ENCODE results near the gene ASCC3. TPM values are rescaled to one million over a fixed set of nuclear protein-coding genes. Genes with fewer than 3 reads are reported as not detected.
A peak's percentile ranks its signal among the peaks of the same experiment; 100 is the strongest.

The ASCC3 gene
- total and polyA plus RNA-seq, 2 of the 4 experiments (the other 2 are of a cell fraction): 25.8 to 104 TPM

DNA sequence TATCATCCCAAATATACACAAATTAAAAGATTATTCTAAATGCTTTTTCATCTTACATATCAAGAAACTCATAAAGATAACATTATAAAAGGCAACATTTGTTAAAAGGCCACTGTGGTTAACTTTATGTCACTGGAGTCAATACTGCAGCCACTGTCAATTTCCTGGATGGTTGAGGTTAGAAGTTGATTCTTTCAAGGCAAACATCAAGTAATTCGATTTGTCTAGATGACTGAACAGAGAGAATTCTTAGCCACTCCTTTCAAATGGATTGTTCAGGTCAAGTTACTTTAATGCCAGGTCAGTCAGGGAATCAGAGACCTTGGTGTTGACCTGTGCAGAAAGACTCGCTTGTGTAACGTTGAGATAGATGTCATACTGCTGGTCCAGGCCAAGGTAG lies 372.0 kb downstream of the ASCC3 start:
- DNase-seq (no peak), ATAC-seq (ENCODE audit: low read depth) (no peak)
- Histone ChIP-seq H3K56ac (ENCODE audit: extremely low read depth, insufficient read depth, low read length) (no peak overlapping the region), H2BK5ac (ENCODE audit: low read depth, low read length, poor library complexity, severe bottlenecking) (no peak overlapping the region), H3K79me1 (ENCODE audit: low read depth in 1 of 2, low read length in 2 of 2) (peaks cover 0 to 3% of the 10 kb centered on the region in 2 experiments; a peak in 2 of 4 replicates), H3K4me3 (ENCODE audit: insufficient read depth, low read depth, low read length) (no peak overlapping the region), H4K8ac (ENCODE audit: low read depth in 2 of 2, low read length in 2 of 2) (no peak overlapping the region), H4K91ac (ENCODE audit: insufficient read depth, low read depth, low read length) (no peak overlapping the region), H2BK20ac (ENCODE audit: low read depth, low read length) (no peak overlapping the region), H2AK5ac (ENCODE audit: low read depth, low read length) (no peak overlapping the region), H3K23ac (ENCODE audit: low read depth, low read length) (no peak overlapping the region), H2BK15ac (ENCODE audit: low read depth, low read length) (no peak overlapping the region), H3K18ac (ENCODE audit: low read depth, low read length) (no peak overlapping the region), H3K4me2 (ENCODE audit: low read depth, low read length) (no peak overlapping the region), H3K9ac (ENCODE audit: low read depth, low read length) (no peak overlapping the region), H3K14ac (replicated peaks; ENCODE audit: low read depth, low read length) (no peak overlapping the region), H3K9me3 (ENCODE audit: control insufficient read depth, insufficient read depth, low read length) (no peaks in the 10 kb centered on the region), H4K20me1 (ENCODE audit: insufficient read depth, low read length) (no peaks in the 10 kb centered on the region), H3K9me1 (ENCODE audit: insufficient read depth, low read length) (peaks cover 5% of the 10 kb centered on the region; the same call in 1 of the 2 replicates), H3K36me3 (ENCODE audit: control insufficient read depth, insufficient read depth, low read length) (peaks cover 7% of the 10 kb centered on the region), H2BK120ac (ENCODE audit: low read depth, low read length) (no peak overlapping the region), H3K4ac (ENCODE audit: low read depth, low read length) (no peak overlapping the region), H3K27me3 (ENCODE audit: control insufficient read depth, insufficient read depth, low read length) (no peaks in the 10 kb centered on the region), H4K5ac (ENCODE audit: low read depth, low read length) (no peak overlapping the region), H2AFZ (replicated peaks; ENCODE audit: low read length, poor library complexity) (no peak overlapping the region), H3K4me1 (ENCODE audit: control insufficient read depth, insufficient read depth, low read length) (peaks cover 4% of the 10 kb centered on the region; the same call in 1 of the 2 replicates), H2AK9ac (replicated peaks; ENCODE audit: low read depth, low read length, poor library complexity) (no peak overlapping the region), H3K27ac (ENCODE audit: insufficient read depth, low read length) (no peak overlapping the region)
- in situ Hi-C loops (cut with MboI; ENCODE audit: low sequenced_read_pairs) (no loop called here), dilution Hi-C loops (cut with HindIII; ENCODE audit: low sequenced_read_pairs, unreplicated experiment) (no loop called here), intact Hi-C loops (cut with micrococcal nuclease) (no loop called here)
- BruUV-seq (replicated peaks): TSS peak; percentile 94
- TF ChIP-seq, protein P1, sequence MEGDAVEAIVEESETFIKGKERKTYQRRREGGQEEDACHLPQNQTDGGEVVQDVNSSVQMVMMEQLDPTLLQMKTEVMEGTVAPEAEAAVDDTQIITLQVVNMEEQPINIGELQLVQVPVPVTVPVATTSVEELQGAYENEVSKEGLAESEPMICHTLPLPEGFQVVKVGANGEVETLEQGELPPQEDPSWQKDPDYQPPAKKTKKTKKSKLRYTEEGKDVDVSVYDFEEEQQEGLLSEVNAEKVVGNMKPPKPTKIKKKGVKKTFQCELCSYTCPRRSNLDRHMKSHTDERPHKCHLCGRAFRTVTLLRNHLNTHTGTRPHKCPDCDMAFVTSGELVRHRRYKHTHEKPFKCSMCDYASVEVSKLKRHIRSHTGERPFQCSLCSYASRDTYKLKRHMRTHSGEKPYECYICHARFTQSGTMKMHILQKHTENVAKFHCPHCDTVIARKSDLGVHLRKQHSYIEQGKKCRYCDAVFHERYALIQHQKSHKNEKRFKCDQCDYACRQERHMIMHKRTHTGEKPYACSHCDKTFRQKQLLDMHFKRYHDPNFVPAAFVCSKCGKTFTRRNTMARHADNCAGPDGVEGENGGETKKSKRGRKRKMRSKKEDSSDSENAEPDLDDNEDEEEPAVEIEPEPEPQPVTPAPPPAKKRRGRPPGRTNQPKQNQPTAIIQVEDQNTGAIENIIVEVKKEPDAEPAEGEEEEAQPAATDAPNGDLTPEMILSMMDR (conservative IDR thresholded peaks at IDR 0.05; ENCODE audit: low read depth, low read length): no peak
- TF ChIP-seq NFE2L2 (IDR thresholded peaks at IDR 0.05; ENCODE audit: low read depth, low read length) (no peak), RFX5 (IDR thresholded peaks at IDR 0.05; ENCODE audit: low read depth, low read length) (no peak), CEBPB (IDR thresholded peaks at IDR 0.05; ENCODE audit: low read depth, low read length) (no peak), BHLHE40 (IDR thresholded peaks at IDR 0.05; ENCODE audit: low read depth, low read length) (no peak), FOS (IDR thresholded peaks at IDR 0.05; ENCODE audit: low read depth, low read length) (no peak)
- no CpG with 5 or more reads among the region's 3 CpGs for WGBS, 2 experiments (ENCODE audit: extremely low coverage in 2 of 2, insufficient read length in 1 of 2)
- POLR2A ChIA-PET (ENCODE audit: unreplicated experiment): no interaction called here
- CTCF ChIA-PET: no interaction called here
